Hypothalamus (tissue), 51 donors: ENCODE measurements around the gene CHCHD1.
"Not testable (repeated sequence)": the region's sequence is repeated elsewhere in the genome, so short reads cannot be mapped to it uniquely, and the experiment has no call there.

Source experiments
- DNase-seq, 51 donors: peaks; one replicate each; lab custom pipeline; 2025; lab: John Stamatoyannopoulos, UW

The CHCHD1 gene

GRCh38 chr10:73765066-73765465 lies 16.8 kb upstream of the CHCHD1 start:
- no peak for DNase-seq

GRCh38 chr10:73768881-73769280 lies 13.0 kb upstream of the CHCHD1 start:
- DNase-seq, result no peak

- no peak for DNase-seq
Observed at GRCh38 chr10:73769396-73769795, 12.5 kb upstream of the CHCHD1 start.

DNA sequence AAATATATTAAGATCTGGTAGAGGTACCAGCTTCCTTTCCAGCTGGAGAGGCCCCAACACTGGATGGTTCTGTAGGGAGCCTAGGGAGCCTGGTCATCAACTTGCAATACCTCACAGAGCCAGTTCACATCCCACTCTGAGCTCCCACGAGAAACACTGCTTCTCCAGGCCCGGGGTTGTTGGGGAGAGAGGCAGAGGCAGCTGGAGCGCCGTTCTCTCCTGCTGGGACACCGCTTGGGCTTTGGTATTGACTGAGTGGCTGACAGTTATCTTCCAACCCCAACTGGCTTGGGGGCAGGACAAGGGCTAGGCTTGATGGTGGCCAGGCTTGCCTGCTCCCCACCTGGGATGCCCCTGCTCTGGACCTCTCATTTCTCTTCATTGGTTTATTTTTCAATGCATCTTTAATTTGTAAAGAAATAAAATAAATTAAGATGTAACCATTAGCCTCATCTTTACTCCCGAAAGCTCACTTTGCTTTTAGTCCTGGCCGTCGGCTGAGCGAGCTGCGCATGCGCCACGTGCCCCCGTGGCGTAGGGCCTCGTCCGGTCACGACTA lies 10.0 kb upstream of the CHCHD1 start:
- DNase-seq, result peak in 18 of 51 donors; percentile 53 to 91 (median 84)

DNA sequence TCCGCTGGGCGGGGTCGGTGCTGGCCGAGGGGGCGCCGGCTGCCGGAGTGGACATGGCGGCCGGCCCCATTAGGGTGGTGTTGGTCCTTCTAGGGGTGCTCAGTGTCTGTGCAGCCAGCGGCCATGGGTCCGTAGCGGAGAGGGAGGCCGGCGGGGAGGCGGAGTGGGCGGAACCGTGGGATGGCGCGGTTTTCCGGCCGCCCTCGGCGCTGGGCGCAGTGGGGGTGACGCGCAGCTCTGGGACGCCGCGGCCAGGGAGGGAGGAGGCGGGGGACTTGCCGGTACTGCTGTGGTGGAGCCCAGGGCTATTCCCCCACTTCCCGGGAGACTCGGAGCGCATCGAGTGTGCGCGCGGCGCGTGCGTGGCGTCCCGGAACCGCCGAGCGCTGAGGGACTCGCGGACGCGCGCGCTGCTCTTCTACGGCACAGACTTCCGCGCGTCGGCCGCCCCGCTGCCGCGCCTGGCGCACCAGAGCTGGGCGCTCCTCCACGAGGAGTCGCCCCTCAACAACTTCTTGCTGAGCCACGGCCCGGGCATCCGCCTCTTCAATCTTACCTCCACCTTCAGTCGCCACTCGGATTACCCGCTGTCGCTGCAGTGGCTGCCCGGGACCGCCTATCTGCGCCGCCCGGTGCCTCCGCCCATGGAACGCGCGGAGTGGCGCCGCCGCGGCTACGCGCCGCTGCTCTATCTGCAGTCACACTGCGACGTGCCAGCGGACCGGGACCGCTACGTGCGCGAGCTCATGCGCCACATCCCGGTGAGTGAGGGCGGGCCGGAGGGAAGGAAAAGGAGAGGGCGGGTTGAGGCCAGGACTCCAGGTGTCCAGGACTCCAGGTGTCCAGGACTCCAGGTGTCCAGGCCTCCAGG lies 9.3 kb upstream of the CHCHD1 start:
- DNase-seq, result peak; percentile 54 to 95 (median 82)

DNA sequence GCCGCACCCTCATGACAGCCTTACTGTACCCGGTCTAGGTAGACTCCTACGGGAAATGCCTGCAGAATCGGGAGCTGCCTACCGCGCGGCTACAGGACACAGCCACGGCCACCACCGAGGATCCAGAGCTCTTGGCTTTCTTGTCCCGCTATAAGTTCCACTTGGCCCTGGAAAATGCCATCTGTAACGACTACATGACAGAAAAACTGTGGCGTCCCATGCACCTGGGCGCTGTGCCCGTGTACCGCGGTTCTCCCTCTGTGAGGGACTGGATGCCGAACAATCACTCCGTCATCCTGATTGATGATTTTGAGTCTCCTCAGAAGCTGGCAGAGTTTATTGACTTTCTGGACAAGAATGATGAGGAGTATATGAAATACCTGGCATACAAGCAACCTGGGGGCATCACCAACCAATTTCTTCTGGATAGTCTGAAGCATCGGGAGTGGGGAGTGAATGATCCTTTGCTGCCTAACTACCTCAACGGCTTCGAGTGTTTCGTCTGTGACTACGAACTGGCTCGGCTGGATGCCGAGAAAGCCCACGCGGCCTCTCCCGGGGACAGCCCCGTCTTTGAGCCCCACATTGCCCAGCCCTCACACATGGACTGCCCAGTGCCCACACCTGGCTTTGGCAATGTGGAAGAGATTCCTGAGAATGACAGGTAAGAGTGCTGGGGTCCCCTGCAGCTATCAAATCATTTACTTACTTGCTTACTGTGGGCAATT lies 8.5 kb upstream of the CHCHD1 start:
- DNase-seq, result peak in 10 of 51 donors; percentile 8 to 62 (median 38)

DNA sequence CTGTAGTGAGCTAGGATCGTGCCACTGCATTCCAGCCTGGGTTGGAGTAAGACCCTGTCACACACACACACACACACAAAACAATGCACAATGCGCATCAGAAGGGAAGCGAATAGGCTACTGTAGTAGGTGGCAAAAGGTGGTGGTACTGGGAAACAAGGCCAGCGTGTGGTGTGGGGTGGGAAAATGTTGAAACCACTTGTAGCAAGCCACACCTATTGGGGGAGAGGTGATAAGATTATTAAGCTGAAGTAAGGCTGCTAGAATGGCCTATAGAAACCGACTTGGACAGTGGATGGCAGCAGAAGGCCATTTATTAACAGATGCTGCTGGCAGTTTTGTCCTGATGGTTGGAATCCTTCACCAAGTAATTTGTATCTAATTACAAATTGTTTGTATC lies 7.2 kb upstream of the CHCHD1 start:
- no peak for DNase-seq

- no peak for DNase-seq
Observed at GRCh38 chr10:73779018-73779417, 2.8 kb upstream of the CHCHD1 start.

DNA sequence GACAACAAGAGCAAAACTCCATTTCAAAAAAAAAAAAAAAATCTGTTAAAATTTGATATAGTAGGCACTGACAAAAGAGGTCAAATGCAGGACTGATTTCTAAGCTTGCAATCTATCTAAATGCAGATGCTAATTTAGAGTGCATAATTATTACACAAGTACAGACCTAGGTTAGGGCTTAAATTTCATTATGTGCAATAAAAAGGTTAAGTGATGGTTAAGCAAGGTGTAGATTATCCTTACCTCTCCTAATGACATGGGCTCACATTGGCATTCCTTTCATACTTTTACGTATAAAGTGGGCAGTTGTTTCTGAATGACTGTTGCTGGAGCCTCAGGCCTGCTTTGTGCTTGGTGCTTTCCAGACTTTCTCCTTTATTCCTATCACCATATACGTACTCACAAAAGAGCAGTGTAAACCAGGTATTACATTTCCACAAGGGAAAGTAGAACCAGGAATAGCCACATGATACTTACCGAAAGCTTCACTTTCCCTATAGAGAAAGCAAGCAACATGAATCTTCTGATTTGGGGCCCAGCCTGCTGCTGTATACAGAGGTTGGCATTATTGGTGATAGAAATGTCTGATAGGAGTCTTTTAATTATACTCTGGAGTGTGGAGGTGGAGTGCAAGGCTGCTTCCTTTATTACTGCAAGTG lies 2.2 kb upstream of the CHCHD1 start:
- no peak for DNase-seq

GRCh38 chr10:73780301-73780700 lies 1.5 kb upstream of the CHCHD1 start:
- DNase-seq, result no peak

- DNase-seq, result no peak
Observed at GRCh38 chr10:73780966-73781365, 882 bp upstream of the CHCHD1 start.

DNA sequence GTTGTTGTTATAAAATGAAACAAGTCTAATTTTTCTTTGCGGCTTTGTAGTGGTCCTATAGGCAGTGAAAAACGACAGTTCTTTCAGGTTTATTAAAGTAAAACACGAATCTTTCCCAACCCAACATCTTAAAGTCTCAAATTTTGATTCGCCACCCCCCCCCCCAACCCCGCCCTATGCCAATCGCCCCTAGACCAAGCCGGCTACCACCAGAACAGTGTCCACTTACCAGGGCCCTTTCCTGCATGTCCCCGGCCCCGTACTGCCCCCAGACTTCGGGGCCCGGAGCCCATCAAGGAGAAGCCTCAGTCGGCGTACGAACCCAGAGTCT lies 335 bp upstream of the CHCHD1 start:
- DNase-seq, result no peak

- no peak for DNase-seq
Observed at GRCh38 chr10:73782749-73783085, 869 bp downstream of the CHCHD1 start.

GRCh38 chr10:73785211-73785720 lies 3.4 kb downstream of the CHCHD1 start, which contains the start of gene ZSWIM8:
ZSWIM8 (plus strand) TSS chr10:73785606; CDS start chr10:73785879, 273 bp downstream.
- DNase-seq, result peak; percentile 50 to 98 (median 91)

- peak in 5 of 51 donors; percentile 2 to 50 (median 34) for DNase-seq
Observed at GRCh38 chr10:73785721-73786511, 4.1 kb downstream of the CHCHD1 start.

DNA sequence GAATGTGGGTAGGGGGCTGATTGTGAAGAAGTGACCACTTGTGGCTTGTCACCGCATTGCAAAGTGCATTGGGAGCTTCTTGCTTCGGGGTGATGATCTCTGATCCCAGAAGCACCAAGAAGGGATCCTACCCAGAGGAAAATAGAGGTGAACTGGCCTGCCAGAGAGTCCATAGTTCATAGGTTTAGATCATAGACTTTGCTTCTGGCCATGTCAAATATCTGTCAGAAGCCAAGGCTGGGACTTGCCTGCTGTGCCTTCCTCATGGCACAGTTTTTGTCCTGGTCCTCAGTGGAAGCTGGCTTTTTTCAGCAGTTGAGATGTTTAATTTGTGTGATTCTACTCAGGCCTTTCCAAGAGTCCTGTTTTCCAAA lies 4.7 kb downstream of the CHCHD1 start:
- DNase-seq, result no peak

DNA sequence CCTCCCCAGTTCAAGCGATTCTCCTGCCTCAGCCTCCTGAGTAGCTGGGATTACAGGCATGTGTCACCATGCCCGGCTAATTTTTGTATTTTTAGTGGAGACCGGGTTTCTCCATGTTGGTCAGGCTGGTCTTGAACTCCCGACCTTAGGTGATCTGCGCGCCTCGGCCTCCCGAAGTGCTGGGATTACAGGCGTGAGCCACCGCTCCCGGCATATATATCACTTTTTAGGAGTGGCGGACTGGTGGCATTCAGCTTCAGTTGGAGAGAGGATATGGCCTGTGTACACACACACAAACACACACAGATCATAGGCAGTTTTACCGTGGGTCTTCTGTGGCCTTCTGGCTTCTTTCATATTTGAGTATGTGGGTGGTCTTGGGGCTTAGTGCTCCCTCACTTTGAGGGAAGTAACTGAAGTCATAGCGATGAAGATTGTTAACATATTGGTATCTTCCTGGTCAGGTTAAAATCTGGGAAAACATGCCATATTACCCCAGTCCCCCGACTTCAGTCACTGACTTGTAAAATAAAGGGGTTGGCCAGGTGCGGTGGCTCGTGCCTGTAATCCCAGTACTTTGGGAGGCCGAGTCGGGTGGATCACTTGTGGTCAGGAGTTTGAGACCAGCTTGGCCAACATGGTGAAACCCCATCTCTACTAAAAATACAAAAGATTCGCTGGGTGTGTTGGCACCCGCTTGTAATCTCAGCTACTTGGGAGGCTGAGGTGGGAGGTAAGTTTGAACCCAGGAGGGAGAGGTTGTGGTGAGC lies 5.4 kb downstream of the CHCHD1 start:
- not testable (repeated sequence) for DNase-seq

- DNase-seq, result no peak
Observed at GRCh38 chr10:73788864-73789658, 7.2 kb downstream of the CHCHD1 start.

GRCh38 chr10:73789659-73790055 lies 7.8 kb downstream of the CHCHD1 start:
- no peak for DNase-seq
